Tibial artery (tissue), 4 donors: ENCODE data around the gene HAUS7.

Experiments used
- DNase-seq, 2 donors: peaks; one replicate each; pipeline ENCODE4 v3.0.0-alpha.2; 2019
- H3K27ac ChIP-seq, 2 donors: fragments of 200-600 bp; sonication (generic) in 1 of 2; 1 replicate in 1 of 2; 2 replicates in 1 of 2; pipeline ENCODE4 v1.5.1; 2018 to 2019; ENCODE audit warnings: mild to moderate bottlenecking in 1 of 2
- H3K27me3 ChIP-seq, 2 donors: fragments of 200-600 bp; sonication (generic) in 1 of 2; one replicate each; pipeline versions ENCODE4 v1.5.1 to v1.6.0; 2016 to 2019
- H3K36me3 ChIP-seq, 3 donors: fragments of 200-600 bp; sonication (generic) in 2 of 3; one replicate each; pipeline ENCODE4 v1.5.1; 2016 to 2019; ENCODE audit warnings: mild to moderate bottlenecking in 2 of 3
- H3K4me1 ChIP-seq, 4 donors: fragments of 200-600 bp; sonication (generic) in 2 of 4; 1 replicate in 3 of 4; 2 replicates in 1 of 4; pipeline ENCODE4 v1.5.1; 2016 to 2019
- H3K4me3 ChIP-seq, 2 donors: fragments of 200-600 bp; sonication (generic) in 1 of 2; 1 replicate in 1 of 2; 2 replicates in 1 of 2; pipeline ENCODE4 v1.5.1; 2018 to 2019; ENCODE audit warnings: mild to moderate bottlenecking in 2 of 2
- H3K9me3 ChIP-seq, 3 donors: fragments of 200-600 bp; sonication (generic) in 1 of 3; one replicate each; pipeline ENCODE4 v1.5.1; 2016 to 2019
- CTCF ChIP-seq, 2 experiments: fragments of 200-600 bp in 1 of 2; fragments of 450-650 bp in 1 of 2; IDR thresholded peaks; one replicate each; pipeline ENCODE4 v1.5.1; 2017 to 2019; ENCODE audit warnings: antibody characterized with exemption in 2 of 2, mild to moderate bottlenecking in 1 of 2, moderate library complexity in 1 of 2
- intact Hi-C: fragments of 100-400 bp; cut with DNase I; formaldehyde crosslinking; loops from one replicate; pipeline ENCODE4 v1.15.0; 2023; ENCODE audit warnings: low total_unique reads

Gene HAUS7

DNA sequence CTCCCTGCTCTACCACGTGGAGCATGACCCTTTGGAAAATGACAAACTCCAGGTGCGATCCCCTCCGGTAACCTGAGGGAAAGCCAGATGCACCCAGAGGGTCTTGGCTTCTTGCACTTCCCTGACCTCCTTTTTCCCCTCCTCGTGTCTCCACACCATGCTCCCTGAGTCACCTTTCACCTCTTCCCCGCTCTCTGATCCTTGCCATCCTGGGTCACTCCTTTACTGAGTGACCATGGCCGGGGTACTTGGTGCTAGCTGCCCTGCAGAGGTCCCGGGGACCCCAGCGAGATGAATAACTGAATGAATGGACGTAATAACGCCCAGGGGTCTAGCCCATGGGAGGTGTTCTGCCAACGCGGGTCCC lies 59.5 kb downstream of the HAUS7 start:
- Histone ChIP-seq H3K27ac (no peak overlapping the region), H3K9me3 (no peaks in the 10 kb centered on the region), H3K4me3 (peak overlapping the region; percentile 44 to 57), H3K4me1 (peaks cover 0 to 12% (median 8%) of the 10 kb centered on the region in 4 donors), H3K27me3 (peaks cover 0 to 3% of the 10 kb centered on the region in 2 donors), H3K36me3 (no peaks in the 10 kb centered on the region)
- no peak for TF ChIP-seq CTCF (IDR thresholded peaks at IDR 0.05)
- intact Hi-C loops = no loop called here
- no peak for DNase-seq

DNA sequence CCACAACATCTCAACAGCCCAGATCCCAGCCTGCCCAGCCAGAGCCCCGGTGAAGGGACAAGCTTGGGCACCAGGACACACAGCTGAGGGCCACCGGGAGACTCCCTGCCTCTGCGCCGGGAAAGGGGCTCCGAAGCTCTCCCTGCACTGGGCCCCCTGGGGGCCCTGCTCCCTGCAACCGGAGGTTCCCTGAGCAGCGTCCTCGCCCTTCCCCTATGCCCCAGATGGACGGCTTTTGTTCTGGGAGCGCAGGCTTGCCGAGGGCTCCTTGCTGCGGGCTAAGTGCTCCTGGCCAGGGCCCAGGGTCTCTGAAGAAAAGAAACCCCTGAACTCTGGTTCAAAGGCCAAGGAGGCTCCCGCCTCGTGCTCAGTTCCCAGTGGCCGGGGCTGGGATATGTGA lies 60.0 kb downstream of the HAUS7 start:
- peaks cover 0 to 3% of the 10 kb centered on the region in 2 donors for H3K27me3 ChIP-seq
- no peak overlapping the region for H3K4me3 ChIP-seq
- intact Hi-C loops = no loop called here
- DNase-seq = no peak
- TF ChIP-seq CTCF (IDR thresholded peaks at IDR 0.05) = no peak
- no peak overlapping the region for H3K27ac ChIP-seq
- H3K9me3 ChIP-seq = no peaks in the 10 kb centered on the region
- H3K4me1 ChIP-seq = peaks cover 0 to 12% (median 8%) of the 10 kb centered on the region in 4 donors
- no peaks in the 10 kb centered on the region for H3K36me3 ChIP-seq

DNA sequence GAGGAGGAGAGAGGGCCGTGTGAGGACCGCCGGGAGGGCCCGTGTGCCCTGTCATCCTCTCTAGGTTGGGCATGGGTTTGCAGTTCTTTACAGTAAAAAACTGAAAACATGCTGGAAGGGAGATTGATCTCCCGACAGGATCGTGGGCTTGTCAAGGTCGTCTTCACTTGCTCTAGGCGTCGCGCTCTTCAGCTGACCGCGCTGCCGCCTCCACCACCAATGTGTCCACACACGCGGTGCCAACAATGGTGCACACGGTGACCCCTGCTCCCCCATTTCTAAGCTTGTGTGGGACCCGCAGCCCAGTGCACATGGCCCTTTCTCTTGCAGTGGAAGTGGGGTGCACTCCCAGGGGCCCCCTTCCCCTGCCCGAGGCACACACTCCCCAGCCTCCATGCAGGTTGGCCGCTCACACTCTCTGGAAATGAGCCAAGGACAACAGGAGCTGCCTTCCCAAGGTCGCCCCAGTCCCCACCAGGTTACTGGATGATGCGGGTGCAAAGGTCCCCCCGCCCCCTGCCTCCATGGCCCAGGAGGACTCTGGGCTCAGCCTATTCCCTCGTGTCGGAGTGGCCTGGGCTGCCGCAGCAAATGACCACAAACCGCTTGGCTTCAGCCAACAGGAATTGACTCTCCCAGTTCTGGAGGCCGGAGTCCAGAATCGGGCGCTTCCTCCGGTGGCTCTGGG lies 60.8 kb downstream of the HAUS7 start:
- no peak for TF ChIP-seq CTCF (IDR thresholded peaks at IDR 0.05)
- intact Hi-C loops = no loop called here
- DNase-seq = no peak
- Histone ChIP-seq H3K36me3 (no peaks in the 10 kb centered on the region), H3K9me3 (no peaks in the 10 kb centered on the region), H3K4me3 (no peak overlapping the region), H3K27ac (no peak overlapping the region), H3K4me1 (peaks cover 0 to 12% (median 8%) of the 10 kb centered on the region in 4 donors), H3K27me3 (peaks cover 0 to 3% of the 10 kb centered on the region in 2 donors)

DNA sequence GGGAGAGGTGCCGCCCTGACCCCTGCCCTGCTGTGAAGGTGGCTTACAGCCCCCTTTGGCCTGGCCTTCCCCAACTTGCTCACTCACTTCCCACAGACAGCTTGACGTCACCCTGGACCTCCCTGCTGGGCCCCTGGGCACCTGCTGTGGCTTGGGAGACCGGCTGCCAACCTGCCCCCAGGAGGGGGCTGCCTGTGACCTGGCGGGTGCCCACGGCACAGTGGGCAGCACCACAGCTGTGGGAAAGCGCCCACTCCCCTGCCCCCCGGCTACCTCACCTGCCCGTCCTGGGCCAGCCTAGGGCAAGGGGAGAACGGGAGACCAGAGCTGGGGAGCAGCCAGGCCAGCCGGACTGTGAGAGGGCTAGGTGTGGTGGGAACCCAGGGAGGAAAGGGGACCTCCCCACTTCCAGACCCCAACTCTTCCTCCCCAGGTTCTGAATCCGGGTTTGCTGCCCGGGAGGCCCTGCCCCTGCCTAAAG lies 61.5 kb downstream of the HAUS7 start:
- Histone ChIP-seq H3K27ac (no peak overlapping the region), H3K27me3 (peaks cover 0 to 3% of the 10 kb centered on the region in 2 donors), H3K36me3 (no peaks in the 10 kb centered on the region), H3K9me3 (no peaks in the 10 kb centered on the region), H3K4me1 (peaks cover 0 to 12% (median 8%) of the 10 kb centered on the region in 4 donors), H3K4me3 (no peak overlapping the region)
- TF ChIP-seq CTCF (IDR thresholded peaks at IDR 0.05) = no peak
- intact Hi-C loops = no loop called here
- DNase-seq = no peak

- Histone ChIP-seq H3K36me3 (no peaks in the 10 kb centered on the region), H3K27me3 (peaks cover 0 to 3% of the 10 kb centered on the region in 2 donors), H3K4me3 (no peak overlapping the region), H3K4me1 (peaks cover 0 to 12% (median 8%) of the 10 kb centered on the region in 4 donors), H3K27ac (no peak overlapping the region), H3K9me3 (no peaks in the 10 kb centered on the region)
- no peak for DNase-seq
- TF ChIP-seq CTCF (IDR thresholded peaks at IDR 0.05) = no peak
- intact Hi-C loops = no loop called here
Observed at GRCh38 chrX:153408221-153408721, 62.1 kb downstream of the HAUS7 start.
